PC-3 (cell line): Measurements from ENCODE around the gene CTBP2.

Source experiments
- EZH2 ChIP-seq: fragments of 300-600 bp; sonication (generic); IDR thresholded peaks from one replicate; pipeline ENCODE4 v1.6.1; 2017; ENCODE audit warnings: antibody characterized with exemption, mild to moderate bottlenecking, low read length; ENCODE audit not compliant: unreplicated experiment
- EZH2phosphoT487 ChIP-seq: fragments of 300-600 bp; sonication (generic); IDR thresholded peaks from 2 replicates; pipeline ENCODE4 v1.6.1; 2018; ENCODE audit warnings: mild to moderate bottlenecking, antibody characterized with exemption, low read length, borderline replicate concordance
- TF ChIP-seq, protein P1 (sequence below): fragments of 300-600 bp; sonication (generic); conservative IDR thresholded peaks from 2 replicates; pipeline ENCODE4 v1.5.1; 2017; ENCODE audit warnings: antibody characterized with exemption, low read depth, mild to moderate bottlenecking, low read length

DNA sequence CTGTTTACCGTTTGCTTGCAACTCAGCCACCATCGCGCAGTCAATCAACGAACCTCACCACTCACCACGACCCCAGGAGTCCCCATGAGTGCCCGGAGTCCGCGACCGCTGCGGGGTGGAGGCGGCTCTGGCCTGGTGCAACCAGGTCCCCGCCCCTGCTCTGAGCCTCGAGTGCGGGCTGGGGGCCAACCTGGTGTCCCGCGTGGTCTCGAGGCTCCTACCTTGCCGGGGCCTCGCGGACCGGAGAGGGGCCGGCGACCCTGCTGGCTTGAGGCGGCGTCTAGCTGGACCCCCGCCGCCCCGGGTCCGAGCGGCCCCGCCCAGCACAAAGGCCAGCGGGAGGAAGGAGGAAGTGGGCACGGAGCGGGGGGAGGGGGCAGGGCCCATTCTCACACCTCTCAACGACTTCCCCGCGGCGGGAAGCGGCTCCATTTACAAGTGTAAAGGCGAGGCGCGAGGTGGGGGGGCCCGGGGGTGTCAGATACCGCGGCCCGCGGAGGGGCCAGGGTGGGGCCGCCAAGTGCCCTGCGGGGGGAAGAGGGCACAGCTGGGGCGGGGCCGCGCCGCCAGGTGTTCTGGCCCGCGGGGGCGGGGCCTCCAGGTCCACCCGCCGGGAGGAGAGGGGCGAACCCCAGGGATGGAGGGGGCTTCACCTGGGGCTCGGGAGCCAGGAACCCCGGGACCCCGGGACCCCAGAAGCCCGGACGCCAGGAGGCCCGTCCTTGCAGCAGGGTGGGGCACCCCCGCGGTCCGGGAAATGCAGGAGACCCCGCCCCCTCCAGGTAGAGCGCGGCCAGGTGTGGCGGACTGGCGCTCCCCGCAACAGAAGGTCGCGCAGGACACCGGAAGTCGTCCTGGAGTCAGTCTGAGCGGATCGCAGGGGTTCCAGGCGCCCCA lies 8.6 kb downstream of the CTBP2 start:
- TF ChIP-seq EZH2phosphoT487 (no peak), EZH2 (no peak)
- TF ChIP-seq, protein P1, sequence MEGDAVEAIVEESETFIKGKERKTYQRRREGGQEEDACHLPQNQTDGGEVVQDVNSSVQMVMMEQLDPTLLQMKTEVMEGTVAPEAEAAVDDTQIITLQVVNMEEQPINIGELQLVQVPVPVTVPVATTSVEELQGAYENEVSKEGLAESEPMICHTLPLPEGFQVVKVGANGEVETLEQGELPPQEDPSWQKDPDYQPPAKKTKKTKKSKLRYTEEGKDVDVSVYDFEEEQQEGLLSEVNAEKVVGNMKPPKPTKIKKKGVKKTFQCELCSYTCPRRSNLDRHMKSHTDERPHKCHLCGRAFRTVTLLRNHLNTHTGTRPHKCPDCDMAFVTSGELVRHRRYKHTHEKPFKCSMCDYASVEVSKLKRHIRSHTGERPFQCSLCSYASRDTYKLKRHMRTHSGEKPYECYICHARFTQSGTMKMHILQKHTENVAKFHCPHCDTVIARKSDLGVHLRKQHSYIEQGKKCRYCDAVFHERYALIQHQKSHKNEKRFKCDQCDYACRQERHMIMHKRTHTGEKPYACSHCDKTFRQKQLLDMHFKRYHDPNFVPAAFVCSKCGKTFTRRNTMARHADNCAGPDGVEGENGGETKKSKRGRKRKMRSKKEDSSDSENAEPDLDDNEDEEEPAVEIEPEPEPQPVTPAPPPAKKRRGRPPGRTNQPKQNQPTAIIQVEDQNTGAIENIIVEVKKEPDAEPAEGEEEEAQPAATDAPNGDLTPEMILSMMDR = no peak
